Esophagus squamous epithelium (tissue), 5 donors: ENCODE measurements around the gene PCK1. TPM values are rescaled to one million over a fixed set of nuclear protein-coding genes. Genes with fewer than 3 reads are reported as not detected.

Source experiments
- DNase-seq: peaks from one replicate; lab custom pipeline; 2025; lab: John Stamatoyannopoulos, UW
- H3K27ac ChIP-seq, 4 donors: fragments of 200-600 bp; sonication (generic); one replicate each; pipeline ENCODE4 v1.5.1; 2016 to 2019; ENCODE audit warnings: mild to moderate bottlenecking in 1 of 4
- H3K27me3 ChIP-seq, 4 donors: fragments of 200-600 bp; sonication (generic); 1 replicate in 3 of 4; 2 replicates in 1 of 4; pipeline versions ENCODE4 v1.5.1 to v1.6.0; 2017 to 2021; ENCODE audit warnings: antibody characterized with exemption in 1 of 4
- H3K36me3 ChIP-seq, 3 donors: fragments of 200-600 bp; sonication (generic); one replicate each; pipeline ENCODE4 v1.5.1; 2016 to 2019
- H3K4me1 ChIP-seq, 3 donors: fragments of 200-600 bp; sonication (generic); one replicate each; pipeline ENCODE4 v1.5.1; 2017 to 2019
- H3K4me3 ChIP-seq, 4 donors: fragments of 200-600 bp; sonication (generic); 1 replicate in 3 of 4; 2 replicates in 1 of 4; pipeline ENCODE4 v1.5.1; 2016 to 2019; ENCODE audit warnings: mild to moderate bottlenecking in 2 of 4, moderate library complexity in 1 of 4
- H3K9me3 ChIP-seq, 3 donors: fragments of 200-600 bp; sonication (generic); one replicate each; pipeline ENCODE4 v1.5.1; 2016 to 2019
- CTCF ChIP-seq, 6 experiments: fragments of 450-650 bp in 4 of 6; fragments of 200-600 bp in 2 of 6; sonication (generic) in 2 of 6; IDR thresholded peaks; one replicate each; pipeline ENCODE4 v1.5.1; 2016 to 2019; ENCODE audit warnings: antibody characterized with exemption in 6 of 6, mild to moderate bottlenecking in 4 of 6, moderate library complexity in 4 of 6
- POLR2A ChIP-seq, 4 donors: fragments of 450-650 bp; IDR thresholded peaks; one replicate each; pipeline ENCODE4 v1.6.1; 2017; ENCODE audit warnings: antibody characterized with exemption in 4 of 4, mild to moderate bottlenecking in 4 of 4, moderate library complexity in 3 of 4
- WGBS, 2 donors: methylation state at CpG; one replicate each; pipeline ENCODE4 v1.1.5; 2018; 5-methylcytosine and 5-hydroxymethylcytosine counted together
- intact Hi-C: fragments of 100-400 bp; cut with DNase I; formaldehyde crosslinking; loops from one replicate; pipeline ENCODE4 v1.15.0; 2022
- total RNA-seq, 4 donors: library from RNA; depleted of rRNA; stranded (reverse); fragments of >200 nt; gene quantifications; one replicate each; pipeline ENCODE4 v1.1.0, GENCODE V29; 2016
- donor health status: DM: yes; HTN: yes; CAD: no.

PCK1 gene
- total RNA-seq, 4 donors from 2014 or later: 0.38 to 1.4 (median 0.65) TPM

- intact Hi-C loops: loop anchor here (10.0 kb wide), 1 partner anchor 677 kb away; no protein-coding TSS in a partner anchor
- H3K4me1 ChIP-seq: peaks cover 0 to 20% (median 4%) of the 10 kb centered on the region in 3 donors
- H3K27me3 ChIP-seq: no peaks in the 10 kb centered on the region
- no peak overlapping the region for H3K27ac ChIP-seq
- H3K4me3 ChIP-seq: no peak overlapping the region
- TF ChIP-seq POLR2A (IDR thresholded peaks at IDR 0.05) (no peak), CTCF (IDR thresholded peaks at IDR 0.05) (no peak)
- no peaks in the 10 kb centered on the region for H3K9me3 ChIP-seq
- WGBS, 2 donors: 83 to 96% methylated on average over 4 of the region's 4 CpGs
- no peak for DNase-seq
- H3K36me3 ChIP-seq: no peaks in the 10 kb centered on the region
Measured at GRCh38 chr20:57528148-57528547, 32.8 kb upstream of the PCK1 start.

GRCh38 chr20:57529160-57529585 lies 31.7 kb upstream of the PCK1 start:
- intact Hi-C loops: loop anchor here (10.0 kb wide), 1 partner anchor 676 kb away; no protein-coding TSS in a partner anchor
- TF ChIP-seq POLR2A (IDR thresholded peaks at IDR 0.05) (no peak), CTCF (IDR thresholded peaks at IDR 0.05) (no peak)
- Histone ChIP-seq H3K27me3 (no peaks in the 10 kb centered on the region), H3K36me3 (no peaks in the 10 kb centered on the region), H3K27ac (no peak overlapping the region), H3K4me1 (peaks cover 0 to 20% (median 4%) of the 10 kb centered on the region in 3 donors), H3K9me3 (no peaks in the 10 kb centered on the region), H3K4me3 (no peak overlapping the region)
- WGBS, 2 donors: 75 to 80% methylated on average over 5 to 8 of the region's 8 CpGs
- no peak for DNase-seq

- TF ChIP-seq POLR2A (IDR thresholded peaks at IDR 0.05) (no peak), CTCF (IDR thresholded peaks at IDR 0.05) (no peak)
- peaks cover 0 to 14% (median 4%) of the 10 kb centered on the region in 3 donors for H3K4me1 ChIP-seq
Measured at GRCh38 chr20:57529810-57530209, 31.1 kb upstream of the PCK1 start.

GRCh38 chr20:57530327-57530981 lies 30.5 kb upstream of the PCK1 start:
- no peak overlapping the region for H3K27ac ChIP-seq
- H3K36me3 ChIP-seq: no peaks in the 10 kb centered on the region
- peaks cover 0 to 14% (median 4%) of the 10 kb centered on the region in 3 donors for H3K4me1 ChIP-seq
- H3K27me3 ChIP-seq: no peaks in the 10 kb centered on the region
- intact Hi-C loops: no loop called here
- WGBS, 2 donors: 75 to 86% methylated on average over 4 of the region's 4 CpGs
- H3K9me3 ChIP-seq: no peaks in the 10 kb centered on the region
- H3K4me3 ChIP-seq: no peak overlapping the region
- TF ChIP-seq CTCF (IDR thresholded peaks at IDR 0.05) (no peak), POLR2A (IDR thresholded peaks at IDR 0.05) (no peak)
- DNase-seq: no peak

More at GRCh38 chr20:57529810-57530209, 31.1 kb upstream of the PCK1 start:
- H3K9me3 ChIP-seq: no peaks in the 10 kb centered on the region
- no peak for DNase-seq
- intact Hi-C loops: loop anchor here (10.0 kb wide), 1 partner anchor 675 kb away; no protein-coding TSS in a partner anchor
- H3K27me3 ChIP-seq: no peaks in the 10 kb centered on the region
- H3K4me3 ChIP-seq: no peak overlapping the region
- WGBS, 2 donors: 78 to 79% methylated on average over 2 to 3 of the region's 3 CpGs
- no peaks in the 10 kb centered on the region for H3K36me3 ChIP-seq
- H3K27ac ChIP-seq: no peak overlapping the region

- H3K27ac ChIP-seq: peak overlapping the region in 1 of 4 donors; percentile 23
- TF ChIP-seq CTCF (IDR thresholded peaks at IDR 0.05): no peak
- TF ChIP-seq POLR2A (IDR thresholded peaks at IDR 0.05): no peak
- no peaks in the 10 kb centered on the region for H3K9me3 ChIP-seq
- WGBS, 2 donors: 73 to 91% methylated on average over 2 of the region's 2 CpGs
- no peaks in the 10 kb centered on the region for H3K27me3 ChIP-seq
- no peak overlapping the region for H3K4me3 ChIP-seq
- H3K4me1 ChIP-seq: peaks cover 0 to 14% (median 4%) of the 10 kb centered on the region in 3 donors
- intact Hi-C loops: no loop called here
- DNase-seq: no peak
- H3K36me3 ChIP-seq: no peaks in the 10 kb centered on the region
Measured at GRCh38 chr20:57532104-57532503, 28.8 kb upstream of the PCK1 start.
